ENCODE measurements around the gene LZTS3.

- TF ChIP-seq POLR2AphosphoS5 (IDR thresholded peaks at IDR 0.05; ENCODE audit: borderline replicate concordance, low read depth, low read length), result no peak
- TF ChIP-seq EZH2 (IDR thresholded peaks at IDR 0.05), result no peak
These were observed 51.3 kb downstream of the LZTS3 start for GRCh38 chr20:3121955-3122610.

Measured in SK-N-MC (cell line).